Stimulated activated naive CD4-positive, alpha-beta T cell (primary cell): ENCODE measurements around the gene CEP83.
"Not testable (repeated sequence)": the region's sequence is repeated elsewhere in the genome, so short reads cannot be mapped to it uniquely, and the experiment has no call there.

ENCODE experiments used
- DNase-seq, 6 experiments: peaks; one replicate each; lab custom pipeline; 2025; lab: John Stamatoyannopoulos, UW

CEP83 gene

GRCh38 chr12:94380507-94380906, 79.2 kb downstream of the CEP83 start:
- no peak for DNase-seq

DNA sequence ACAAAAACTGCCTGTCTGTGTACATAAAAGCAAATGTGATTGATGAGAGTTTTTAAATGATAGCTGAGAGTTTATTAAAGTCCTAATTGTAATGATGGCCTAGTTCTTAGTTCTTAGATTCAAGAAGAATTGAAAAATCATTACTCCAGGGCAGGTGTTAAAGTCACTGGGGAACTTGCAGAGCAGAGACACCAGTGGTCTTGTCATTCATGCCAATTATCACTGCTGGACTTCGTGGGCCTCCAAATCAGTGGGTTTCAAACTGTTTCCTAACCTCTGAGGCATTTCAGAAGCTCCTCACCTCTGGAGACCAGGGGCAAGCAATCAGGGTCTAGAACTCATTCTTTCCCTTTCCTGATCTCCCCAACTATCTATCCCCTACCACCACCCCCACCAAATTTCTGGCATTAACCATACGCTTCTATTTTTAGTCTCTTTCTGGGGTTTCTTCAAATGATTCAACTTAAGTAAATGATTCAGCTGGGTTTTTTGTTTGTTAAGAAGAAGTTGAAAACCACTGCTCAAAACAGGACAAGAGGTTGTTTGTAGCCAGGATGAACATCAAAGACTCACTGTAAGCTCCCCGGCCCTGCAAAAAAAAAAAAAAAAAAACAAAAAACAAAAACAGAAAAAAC, 80.1 kb downstream of the CEP83 start:
- DNase-seq = no peak

- no peak for DNase-seq
Observed at GRCh38 chr12:94377599-94377998, 82.1 kb downstream of the CEP83 start.

- no peak for DNase-seq
Observed at GRCh38 chr12:94374124-94374523, 85.5 kb downstream of the CEP83 start.

DNA sequence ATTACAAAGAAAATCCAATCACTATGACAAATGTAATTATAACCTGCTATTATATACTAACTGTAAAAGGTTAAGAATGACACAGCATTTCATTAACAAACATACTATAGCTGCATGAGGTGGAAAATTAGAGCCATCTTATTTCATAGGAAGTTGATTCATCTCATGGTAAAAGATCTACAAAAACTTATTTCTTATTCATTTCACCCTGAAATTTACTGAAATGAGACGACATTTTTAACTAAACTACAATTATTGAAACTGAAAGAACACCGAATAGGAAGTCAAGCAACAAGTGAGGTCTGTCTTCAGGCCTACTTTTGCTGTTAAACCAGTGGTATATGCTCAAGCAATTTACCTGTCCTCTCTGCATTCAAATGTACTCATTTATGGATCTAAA, 87.2 kb downstream of the CEP83 start:
- DNase-seq = no peak

- DNase-seq = no peak
Observed at GRCh38 chr12:94362653-94363052, 97.0 kb downstream of the CEP83 start.

DNA sequence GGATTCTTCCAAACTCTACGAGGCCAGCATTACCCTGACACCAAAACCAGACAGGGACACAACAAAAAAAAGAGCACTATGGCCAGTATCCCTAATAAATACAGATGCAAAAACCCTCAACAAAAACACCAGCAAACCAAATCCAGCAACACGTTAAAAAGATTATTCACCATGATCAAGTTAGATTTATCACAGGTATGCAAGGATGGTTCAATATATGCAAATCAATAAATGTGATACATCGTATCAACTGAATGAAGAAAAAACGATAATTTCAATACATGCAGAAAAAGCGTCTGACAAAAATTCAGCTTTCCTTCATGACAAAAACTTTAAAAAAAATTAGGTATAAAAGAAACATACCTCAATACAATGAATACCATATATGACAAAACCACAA, 99.9 kb downstream of the CEP83 start:
- no peak for DNase-seq

DNA sequence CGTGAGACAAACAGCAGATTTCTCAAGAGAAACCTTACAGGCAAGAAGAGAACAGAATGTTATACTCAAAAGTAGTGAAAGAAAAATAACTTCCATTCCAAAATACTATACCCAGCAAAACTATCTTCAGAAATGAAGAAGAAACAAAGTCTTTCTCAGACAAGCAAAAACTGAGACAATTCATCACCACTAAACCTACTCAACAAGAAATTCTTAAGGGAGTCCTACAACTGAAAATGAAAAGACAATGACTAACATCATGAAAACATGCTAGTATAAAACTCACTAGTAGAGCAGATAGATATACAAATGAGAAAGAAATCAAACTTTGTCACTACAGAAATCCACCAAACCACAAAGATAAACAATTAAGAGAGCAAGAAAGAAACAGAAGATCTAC, 106.5 kb downstream of the CEP83 start:
- no peak for DNase-seq

- no peak for DNase-seq
Observed at GRCh38 chr12:94340573-94340972, 119.1 kb downstream of the CEP83 start.

- no peak for DNase-seq
Observed at GRCh38 chr12:94338006-94338794, 121.5 kb downstream of the CEP83 start.

DNA sequence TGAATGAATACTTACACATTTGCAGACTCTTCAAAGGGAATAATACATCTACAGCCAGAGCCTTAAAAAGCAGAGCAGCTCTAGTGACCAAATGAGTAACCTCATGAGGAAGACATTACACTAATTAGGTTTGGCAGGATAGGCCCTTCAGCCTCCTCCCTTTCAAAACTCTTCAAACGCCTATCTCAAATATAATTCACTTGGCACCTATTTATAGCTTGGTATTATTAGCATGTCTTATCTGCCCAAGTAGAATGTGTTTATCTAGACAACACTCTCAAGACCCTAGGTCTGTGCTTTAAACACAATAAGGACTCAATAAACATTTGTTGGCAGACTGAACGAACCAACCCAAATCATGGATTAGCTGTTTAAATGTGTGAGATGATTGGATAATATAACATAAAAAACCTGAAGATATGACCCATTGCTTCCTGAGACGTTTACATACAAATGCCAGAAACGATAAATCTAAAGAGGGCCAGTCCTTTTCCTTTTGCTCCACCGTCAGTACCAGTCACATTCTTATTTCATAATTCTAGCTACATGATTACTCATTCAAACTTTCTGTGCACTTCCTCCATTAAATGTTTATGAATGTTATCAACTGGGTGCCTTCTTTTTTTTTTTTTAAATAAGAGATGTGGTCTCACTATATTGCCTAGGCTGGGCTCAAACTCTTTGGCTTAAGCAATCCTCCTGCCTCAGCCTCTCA, 123.3 kb downstream of the CEP83 start:
- DNase-seq = no peak

GRCh38 chr12:94333396-94333795, 126.3 kb downstream of the CEP83 start:
- DNase-seq = no peak

DNA sequence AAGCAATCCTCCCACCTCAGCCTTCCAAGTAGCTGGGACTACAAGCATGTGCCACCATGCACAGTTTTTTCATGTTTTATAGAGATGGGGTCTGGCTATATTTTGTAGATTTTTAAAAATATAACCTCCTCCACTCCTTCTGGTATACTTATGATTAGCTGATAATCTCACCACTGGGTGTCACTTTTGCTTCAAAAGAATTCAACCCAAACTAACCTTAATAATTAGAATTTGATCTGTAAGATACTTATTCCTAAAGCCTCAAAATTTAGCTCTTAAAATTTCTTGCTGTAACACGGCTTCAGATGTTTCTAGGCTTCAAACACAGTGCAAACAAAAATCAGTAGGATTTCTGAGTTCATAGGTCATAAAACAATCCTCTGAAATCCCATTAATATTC, 130.3 kb downstream of the CEP83 start:
- no peak for DNase-seq

- DNase-seq = no peak
Observed at GRCh38 chr12:94327809-94328208, 131.9 kb downstream of the CEP83 start.

DNA sequence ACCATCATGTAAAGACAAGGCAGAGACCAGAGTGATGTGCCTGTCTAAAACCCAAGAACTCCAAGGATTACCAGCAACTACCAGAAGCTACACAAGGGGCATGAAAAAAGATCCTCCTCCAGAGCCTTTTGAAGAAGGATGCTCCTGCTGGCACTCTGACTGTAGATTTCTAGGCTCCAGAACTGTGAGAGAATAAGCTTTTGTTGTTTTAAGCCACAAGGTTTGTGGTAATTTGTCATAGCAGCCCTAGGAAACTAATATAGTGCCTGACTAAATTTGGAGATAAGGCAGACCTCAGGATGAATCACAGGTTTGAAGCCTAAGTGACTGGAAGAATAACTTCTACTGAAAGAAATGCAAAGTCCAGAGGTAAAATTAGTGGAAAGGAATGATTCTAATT, 132.9 kb downstream of the CEP83 start:
- no peak for DNase-seq

- no peak for DNase-seq
Observed at GRCh38 chr12:94326234-94326633, 133.4 kb downstream of the CEP83 start.

DNA sequence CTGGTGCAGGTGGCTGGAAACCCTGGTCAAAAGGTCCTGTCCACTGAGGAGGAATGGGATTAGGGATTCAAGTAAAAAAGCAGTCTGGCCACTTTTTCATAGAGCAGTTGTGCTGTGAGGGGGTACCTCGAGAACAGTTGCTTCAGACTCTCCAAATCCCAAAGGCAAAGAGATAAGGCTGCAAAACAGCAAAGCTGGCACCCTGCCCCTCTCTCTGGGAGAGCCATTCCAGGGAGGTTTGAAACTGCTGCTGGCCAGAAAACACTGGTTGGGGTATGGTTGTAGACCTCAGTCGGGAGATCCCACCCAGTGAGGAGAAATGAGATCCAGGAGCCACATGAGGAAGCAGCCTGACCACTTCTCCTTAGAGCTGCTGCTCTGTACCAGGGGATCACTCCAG, 137.3 kb downstream of the CEP83 start:
- DNase-seq = no peak

DNA sequence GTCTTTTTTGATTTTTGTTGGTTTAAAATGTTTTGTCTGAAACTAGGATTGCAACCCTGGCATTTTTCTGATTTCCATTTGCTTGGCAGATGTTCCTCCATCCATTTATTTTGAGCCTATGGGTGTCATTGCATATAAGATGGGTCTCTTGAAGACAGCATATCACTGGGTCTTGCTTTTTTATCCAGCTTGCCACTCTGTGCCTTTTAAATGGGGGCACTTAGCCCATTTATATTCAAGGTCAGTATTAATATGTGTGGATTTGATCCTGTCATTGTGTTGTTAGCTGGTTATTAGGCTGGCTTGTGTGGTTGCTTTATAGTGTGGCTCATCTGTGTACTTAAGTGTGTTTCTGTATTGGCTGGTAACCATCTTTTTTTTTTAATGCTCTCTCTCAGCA, 139.6 kb downstream of the CEP83 start:
- no peak for DNase-seq

GRCh38 chr12:94318181-94318580, 141.5 kb downstream of the CEP83 start:
- no peak for DNase-seq

DNA sequence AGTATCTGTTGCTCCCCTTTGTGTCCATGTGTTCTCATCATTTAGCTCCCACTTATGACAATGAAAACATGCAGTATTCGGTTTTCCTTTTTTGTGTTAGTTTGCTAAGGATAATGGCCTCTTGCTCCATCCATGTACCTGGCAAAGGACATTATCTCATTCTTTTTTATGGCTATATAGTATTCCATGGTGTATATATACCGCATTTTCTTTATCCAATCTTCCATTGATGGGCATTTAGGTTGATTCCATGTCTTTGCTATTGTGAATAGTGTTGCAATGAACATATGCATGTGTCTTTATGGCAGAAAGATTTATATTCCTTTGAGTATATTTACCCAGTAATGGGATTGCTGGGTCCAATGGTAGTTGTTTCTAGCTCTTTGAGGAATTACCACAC, 143.1 kb downstream of the CEP83 start:
- DNase-seq = not testable (repeated sequence)

DNA sequence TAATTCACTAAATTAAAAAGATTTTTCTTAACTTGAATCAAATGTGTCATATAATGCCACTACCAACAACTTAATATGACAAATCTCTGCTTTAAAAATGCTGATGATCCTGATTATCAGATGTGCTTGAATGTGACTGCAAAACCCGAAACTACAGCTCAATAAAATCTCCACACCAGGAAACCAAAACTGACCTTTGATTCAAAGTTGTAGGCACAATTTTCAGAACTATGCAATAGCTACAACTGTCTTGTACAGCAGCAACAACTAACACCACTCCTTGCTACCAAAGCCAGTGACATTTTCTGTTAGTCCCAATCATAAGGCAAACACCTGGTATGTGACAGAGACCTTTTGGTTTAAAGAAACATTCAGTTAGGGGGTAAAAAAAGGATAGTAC, 147.3 kb downstream of the CEP83 start:
- DNase-seq = no peak

- no peak for DNase-seq
Observed at GRCh38 chr12:94309373-94309772, 150.3 kb downstream of the CEP83 start.

DNA sequence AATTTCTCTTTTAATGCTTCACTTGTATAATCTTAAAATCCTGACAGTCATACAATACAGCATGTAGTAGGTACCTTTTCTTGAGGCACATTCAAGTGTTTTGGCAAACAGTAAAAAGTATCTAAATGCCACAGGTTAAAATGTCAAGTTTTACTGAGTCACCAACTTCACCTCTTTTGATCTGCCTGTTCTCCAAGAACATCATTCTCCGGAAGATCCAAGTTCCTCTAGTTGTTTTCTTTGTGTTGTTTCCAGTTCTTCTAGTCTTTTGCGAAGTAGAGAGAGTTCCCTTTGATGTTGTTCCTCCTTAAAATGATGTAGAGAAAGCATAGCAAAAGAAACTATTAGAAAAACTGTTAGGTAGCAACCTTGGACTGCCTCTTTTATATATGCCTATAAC, 151.1 kb downstream of the CEP83 start:
- no peak for DNase-seq
